HFFc6 (cell line): ENCODE measurements around the gene SOBP. TPM values are rescaled to one million over a fixed set of nuclear protein-coding genes. Genes with fewer than 3 reads are reported as not detected.

Experiments used
- DNase-seq: peaks from one replicate; pipeline ENCODE4 v3.0.0-alpha.2; 2018
- H3K27ac Mint-ChIP-seq: 2 replicates; pipeline ENCODE4 v1.8.0; 2020; ENCODE audit warnings: mild to moderate bottlenecking, mixed read lengths
- H3K27me3 Mint-ChIP-seq: 2 replicates; pipeline ENCODE4 v1.8.0; 2021; ENCODE audit warnings: mild to moderate bottlenecking, moderate library complexity, mixed read lengths; ENCODE audit not compliant: insufficient read depth
- H3K36me3 Mint-ChIP-seq: 2 replicates; pipeline ENCODE4 v1.8.0; 2021; ENCODE audit warnings: low read depth, mixed read lengths
- H3K4me1 Mint-ChIP-seq: 2 replicates; pipeline ENCODE4 v1.8.0; 2020; ENCODE audit warnings: low read depth, mixed read lengths
- H3K4me3 Mint-ChIP-seq: 2 replicates; pipeline ENCODE4 v1.8.0; 2020; ENCODE audit warnings: mild to moderate bottlenecking, moderate library complexity, mixed read lengths
- H3K9me3 Mint-ChIP-seq: 2 replicates; pipeline ENCODE4 v1.8.0; 2020; ENCODE audit warnings: mild to moderate bottlenecking, mixed read lengths
- CTCF ChIP-seq: fragments of 200-600 bp; sonication (generic); IDR thresholded peaks from 2 replicates; pipeline ENCODE4 v1.5.0; 2021; ENCODE audit warnings: antibody characterized with exemption, mild to moderate bottlenecking
- total RNA-seq, 6 experiments: library from RNA; stranded (reverse); fragmentation: NEBNext Ultra II Directional; extraction: Animal tissue kit (Norgen Biotek cat#: 25700); gene quantifications; 2 replicates in 1 of 6; 3 replicates in 5 of 6; pipeline ENCODE4 v1.2.3, GENCODE V29; 2021

Gene SOBP
- total RNA-seq, 6 experiments from 2014 or later: 0.09 to 0.50 (median 0.15) TPM; not detected in 1

GRCh38 chr6:107523054-107523791, 33.3 kb downstream of the SOBP start:
- Mint-ChIP-seq H3K4me1 (no peaks in the 10 kb centered on the region), H3K9me3 (no peaks in the 10 kb centered on the region), H3K27ac (no peak overlapping the region), H3K27me3 (peaks cover 13% of the 10 kb centered on the region), H3K4me3 (no peak overlapping the region), H3K36me3 (no peaks in the 10 kb centered on the region)
- no peak for TF ChIP-seq CTCF
- DNase-seq: no peak

- no peak overlapping the region for H3K4me3 Mint-ChIP-seq
- H3K4me1 Mint-ChIP-seq: no peaks in the 10 kb centered on the region
- H3K27me3 Mint-ChIP-seq: peaks cover 15% of the 10 kb centered on the region
- no peak for DNase-seq
- H3K9me3 Mint-ChIP-seq: no peaks in the 10 kb centered on the region
- TF ChIP-seq CTCF: no peak
- no peak overlapping the region for H3K27ac Mint-ChIP-seq
- no peaks in the 10 kb centered on the region for H3K36me3 Mint-ChIP-seq
These were observed 33.9 kb downstream of the SOBP start for GRCh38 chr6:107523794-107524193.

GRCh38 chr6:107524626-107525025, 34.7 kb downstream of the SOBP start:
- TF ChIP-seq CTCF: no peak
- H3K9me3 Mint-ChIP-seq: no peaks in the 10 kb centered on the region
- H3K4me1 Mint-ChIP-seq: no peaks in the 10 kb centered on the region
- no peaks in the 10 kb centered on the region for H3K36me3 Mint-ChIP-seq
- no peak for DNase-seq
- peaks cover 12% of the 10 kb centered on the region for H3K27me3 Mint-ChIP-seq
- H3K4me3 Mint-ChIP-seq: no peak overlapping the region
- no peak overlapping the region for H3K27ac Mint-ChIP-seq

- Mint-ChIP-seq H3K4me1 (no peaks in the 10 kb centered on the region), H3K4me3 (no peak overlapping the region), H3K36me3 (no peaks in the 10 kb centered on the region), H3K27me3 (peaks cover 2% of the 10 kb centered on the region; the same call in 1 of the 2 replicates), H3K27ac (no peak overlapping the region), H3K9me3 (no peaks in the 10 kb centered on the region)
- TF ChIP-seq CTCF: no peak
- no peak for DNase-seq
These were observed 42.0 kb downstream of the SOBP start for GRCh38 chr6:107531868-107532267.

- peaks cover 2% of the 10 kb centered on the region; the same call in 1 of the 2 replicates for H3K27me3 Mint-ChIP-seq
These were observed 42.8 kb downstream of the SOBP start for GRCh38 chr6:107532706-107533105.

More at GRCh38 chr6:107532706-107533105, 42.8 kb downstream of the SOBP start:
- H3K27ac Mint-ChIP-seq: no peak overlapping the region
- TF ChIP-seq CTCF: no peak
- H3K4me3 Mint-ChIP-seq: no peak overlapping the region
- H3K36me3 Mint-ChIP-seq: no peaks in the 10 kb centered on the region
- H3K9me3 Mint-ChIP-seq: no peaks in the 10 kb centered on the region
- H3K4me1 Mint-ChIP-seq: no peaks in the 10 kb centered on the region
- no peak for DNase-seq
